Kidney (tissue), 14 donors: ENCODE results near the gene CKAP2. TPM values are rescaled to one million over a fixed set of nuclear protein-coding genes. Genes with fewer than 3 reads are reported as not detected.

Source experiments
- DNase-seq, 5 donors: peaks; one replicate each; pipeline ENCODE4 v3.0.0-alpha.2; 2013 to 2020
- FAIRE-seq: peaks from 2 replicates; lab custom pipeline; 2012; peaks lifted over from hg19 to GRCh38; lab: Jason Lieb, UNC
- H3K27ac ChIP-seq, 2 donors: one replicate each; pipeline ENCODE4 v1.7.0; 2013; ENCODE audit warnings: low read depth in 2 of 2, low read length in 2 of 2, inconsistent platforms in 1 of 2
- H3K27me3 ChIP-seq: one replicate; pipeline ENCODE4 v1.7.1; 2013; ENCODE audit warnings: low read length, inconsistent platforms; ENCODE audit not compliant: control insufficient read depth, insufficient read depth
- H3K36me3 ChIP-seq, 3 donors: one replicate each; pipeline versions ENCODE4 v1.7.0 to v1.7.1; 2013; ENCODE audit warnings: low read length in 3 of 3, control low read depth in 1 of 3, inconsistent platforms in 1 of 3; ENCODE audit not compliant: insufficient read depth in 3 of 3, control insufficient read depth in 2 of 3
- H3K4me1 ChIP-seq, 3 donors: one replicate each; pipeline versions ENCODE4 v1.7.0 to v1.7.1; 2013; ENCODE audit warnings: low read length in 3 of 3, inconsistent platforms in 1 of 3, low read depth in 1 of 3; ENCODE audit not compliant: control insufficient read depth in 2 of 3, insufficient read depth in 2 of 3
- H3K4me3 ChIP-seq, 3 donors: one replicate each; pipeline versions ENCODE4 v1.7.0 to v1.8.1; 2013; ENCODE audit warnings: low read length in 3 of 3, control low read depth in 1 of 3, inconsistent platforms in 1 of 3
- H3K9ac ChIP-seq, 3 donors: one replicate each; pipeline versions ENCODE4 v1.7.0 to v1.7.1; 2013; ENCODE audit warnings: low read length in 3 of 3, control low read depth in 1 of 3, inconsistent platforms in 1 of 3
- H3K9me3 ChIP-seq, 3 donors: one replicate each; pipeline versions ENCODE4 v1.7.0 to v1.7.1; 2013; ENCODE audit warnings: low read length in 3 of 3, control low read depth in 1 of 3, inconsistent platforms in 1 of 3; ENCODE audit not compliant: control insufficient read depth in 2 of 3, insufficient read depth in 1 of 3
- CTCF ChIP-seq: IDR thresholded peaks from 3 replicates; pipeline ENCODE4 v1.5.1; 2012; ENCODE audit warnings: mild to moderate bottlenecking, moderate library complexity, borderline replicate concordance; ENCODE audit not compliant: insufficient read depth; ENCODE audit errors: extremely low read depth
- intact Hi-C: fragments of 100-400 bp; cut with DNase I; formaldehyde crosslinking; loops from one replicate; pipeline ENCODE4 v1.11.1; 2022
- polyA plus RNA-seq: library from polyadenylated mRNA; stranded (reverse); fragments of 350-450 nt; fragmentation: Illumina TruSeq; extraction: RNeasy Lipid Tissue Mini Kit (QIAGEN cat#74804); gene quantifications from one replicate; pipeline ENCODE4 v1.2.3, GENCODE V29; 2014; ENCODE audit warnings: low read depth, low replicate concordance; ENCODE audit not compliant: insufficient read depth
- total RNA-seq: library from RNA; stranded (reverse); fragmentation: NEBNext Ultra II Directional; extraction: Animal tissue kit (Norgen Biotek cat#: 25700); gene quantifications from one replicate; pipeline ENCODE4 v1.2.1, GENCODE V29; 2021
- donor health status: control.
- donor health status: control.
- donor health status: control.
- donor health status: control.
- donor health status: control.
- donor health status: DM: yes; HTN: yes; CAD: no.
- donor health status: Normal renal cell carcinoma (clear cell type).

CKAP2 gene
- total and polyA plus RNA-seq, 2 donors from 2014 or later = 4.9 to 5.8 TPM

GRCh38 chr13:52421216-52421615, 34.1 kb upstream of the CKAP2 start:
- H3K36me3 ChIP-seq = peaks cover 3 to 35% (median 19%) of the 10 kb centered on the region in 3 donors
- intact Hi-C loops = no loop called here
- no peak for TF ChIP-seq CTCF
- H3K9ac ChIP-seq = no peak overlapping the region
- DNase-seq = no peak
- H3K27ac ChIP-seq = no peak overlapping the region
- no peaks in the 10 kb centered on the region for H3K4me1 ChIP-seq
- H3K4me3 ChIP-seq = no peak overlapping the region
- no peaks in the 10 kb centered on the region for H3K27me3 ChIP-seq
- H3K9me3 ChIP-seq = no peaks in the 10 kb centered on the region
- FAIRE-seq = no peak

DNA sequence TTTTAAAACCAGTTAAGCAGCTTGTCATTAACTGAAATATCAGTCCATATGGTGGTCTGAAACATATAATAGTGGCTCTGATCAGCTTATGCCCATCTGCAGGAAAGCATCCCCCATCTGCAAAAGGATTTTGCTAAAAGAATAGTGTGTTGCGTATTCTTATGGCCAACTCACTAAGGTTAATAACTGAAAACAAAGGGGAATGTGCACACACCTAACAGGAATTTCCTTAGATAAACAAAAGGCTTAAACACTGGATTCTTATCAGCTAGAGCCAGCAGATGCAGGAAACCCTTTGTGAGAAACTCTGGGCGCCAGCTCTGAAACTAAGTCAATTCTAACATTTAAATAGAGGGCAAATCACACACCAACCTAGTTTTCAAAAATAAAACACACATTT, 27.0 kb upstream of the CKAP2 start:
- H3K27ac ChIP-seq = no peak overlapping the region
- no peak for TF ChIP-seq CTCF
- no peaks in the 10 kb centered on the region for H3K4me1 ChIP-seq
- H3K36me3 ChIP-seq = peaks cover 0 to 30% (median 15%) of the 10 kb centered on the region in 3 donors
- no peaks in the 10 kb centered on the region for H3K9me3 ChIP-seq
- DNase-seq (peak in 1 of 5 donors; percentile 53), FAIRE-seq (no peak)
- H3K4me3 ChIP-seq = no peak overlapping the region
- H3K9ac ChIP-seq = no peak overlapping the region
- no peaks in the 10 kb centered on the region for H3K27me3 ChIP-seq
- intact Hi-C loops = no loop called here

- intact Hi-C loops = no loop called here
- no peak overlapping the region for H3K27ac ChIP-seq
- TF ChIP-seq CTCF = no peak
- H3K27me3 ChIP-seq = no peaks in the 10 kb centered on the region
- no peaks in the 10 kb centered on the region for H3K9me3 ChIP-seq
- no peaks in the 10 kb centered on the region for H3K4me1 ChIP-seq
- DNase-seq (no peak), FAIRE-seq (no peak)
- no peak overlapping the region for H3K4me3 ChIP-seq
- H3K9ac ChIP-seq = no peak overlapping the region
- H3K36me3 ChIP-seq = peaks cover 3 to 21% (median 13%) of the 10 kb centered on the region in 3 donors
Measured at GRCh38 chr13:52432456-52432855, 22.8 kb upstream of the CKAP2 start.

- Histone ChIP-seq H3K36me3 (no peaks in the 10 kb centered on the region), H3K9ac (no peak overlapping the region), H3K4me3 (no peak overlapping the region), H3K9me3 (no peaks in the 10 kb centered on the region), H3K4me1 (no peaks in the 10 kb centered on the region), H3K27me3 (no peaks in the 10 kb centered on the region), H3K27ac (no peak overlapping the region)
- no peak for TF ChIP-seq CTCF
- DNase-seq (no peak), FAIRE-seq (no peak)
- intact Hi-C loops = no loop called here
Measured at GRCh38 chr13:52446265-52446664, 9.0 kb upstream of the CKAP2 start.
